Right lobe of liver (tissue), 6 donors: ENCODE measurements around the gene CYS1. TPM values are rescaled to one million over a fixed set of nuclear protein-coding genes. Genes with fewer than 3 reads are reported as not detected.

ENCODE experiments used
- ATAC-seq, 4 donors: fragments of 200-7000 bp; cut with Tn5 transposase; one replicate each; pipeline ENCODE4 v1.9.1; 2020; ENCODE audit warnings: mild to moderate bottlenecking in 4 of 4, moderate library complexity in 4 of 4
- DNase-seq, 3 donors: peaks; one replicate each; pipeline ENCODE4 v3.0.0-alpha.2; 2020
- H3K27ac ChIP-seq, 3 donors: fragments of 200-600 bp; one replicate each; pipeline ENCODE4 v1.8.0; 2022
- H3K27me3 ChIP-seq, 2 donors: fragments of 200-600 bp; one replicate each; pipeline ENCODE4 v1.8.0; 2022
- H3K36me3 ChIP-seq, 4 donors: fragments of 200-600 bp; sonication (generic) in 1 of 4; one replicate each; pipeline versions ENCODE4 v1.5.1 to v1.8.0; 2017 to 2022; ENCODE audit warnings: control low read depth in 1 of 4
- H3K4me1 ChIP-seq, 4 donors: fragments of 200-600 bp; sonication (generic) in 1 of 4; one replicate each; pipeline versions ENCODE4 v1.5.1 to v1.8.0; 2017 to 2022; ENCODE audit warnings: control low read depth in 1 of 4
- H3K4me3 ChIP-seq, 3 donors: fragments of 200-600 bp; one replicate each; pipeline ENCODE4 v1.8.0; 2022
- H3K9me3 ChIP-seq, 4 donors: fragments of 200-600 bp; sonication (generic) in 1 of 4; one replicate each; pipeline versions ENCODE4 v1.5.1 to v1.8.0; 2017 to 2022; ENCODE audit warnings: control low read depth in 1 of 4
- CTCF ChIP-seq, 4 donors: fragments of 200-600 bp in 3 of 4; fragments of 450-650 bp in 1 of 4; IDR thresholded peaks; one replicate each; pipeline versions ENCODE4 v1.5.1 to v1.8.0; 2016 to 2022; ENCODE audit warnings: antibody characterized with exemption in 4 of 4, mild to moderate bottlenecking in 2 of 4
- POLR2A ChIP-seq: fragments of 450-650 bp; IDR thresholded peaks from one replicate; pipeline ENCODE4 v1.6.1; 2017; ENCODE audit warnings: antibody characterized with exemption, mild to moderate bottlenecking
- WGBS: methylation state at CpG from one replicate; pipeline ENCODE4 v1.1.6; 2018; ENCODE audit warnings: low coverage, low lambda C conversion rate; ENCODE audit not compliant: insufficient coverage; ENCODE audit errors: missing lambda C conversion rate; 5-methylcytosine and 5-hydroxymethylcytosine counted together
- intact Hi-C, 2 donors: fragments of 100-400 bp; cut with DNase I; formaldehyde crosslinking; loops; one replicate each; pipeline versions ENCODE4 v1.11.2 to v1.14.1; 2022
- small RNA-seq, 2 experiments: library from RNA; depleted of rRNA; stranded (forward); fragments of <200 nt; gene quantifications; one replicate each; pipeline ENCODE3, GENCODE V24; 2016
- total RNA-seq, 6 experiments: library from RNA; depleted of rRNA in 2 of 6; stranded (reverse); fragments of >200 nt in 2 of 6; fragmentation: NEBNext Ultra II Directional in 3 of 6; extraction: Animal tissue kit (Norgen Biotek cat#: 25700) in 3 of 6; gene quantifications; one replicate each; pipeline versions ENCODE4 v1.1.0 to v1.2.4, GENCODE V29; 2016 to 2023
- donor health status: DM: no; HTN: yes; CAD: no.
- donor health status: DM: no; HTN: no; CAD: no.
- donor health status: DM: no; HTN: no; CAD: no.
- donor health status: DM: no; HTN: yes; CAD: no.
- donor health status: DM: no; HTN: yes; CAD: no.

Gene CYS1
- total RNA-seq, 6 experiments from 2014 or later: 0.26 to 0.99 (median 0.55) TPM

GRCh38 chr2:10007435-10007834 lies 72.8 kb downstream of the CYS1 start:
- H3K4me3 ChIP-seq: no peak overlapping the region
- DNase-seq (no peak), ATAC-seq (no peak)
- TF ChIP-seq POLR2A (no peak), CTCF (IDR thresholded peaks at IDR 0.05) (no peak)
- 89% methylated on average over 7 of the region's 9 CpGs for WGBS
- no peaks in the 10 kb centered on the region for H3K36me3 ChIP-seq
- intact Hi-C loops: no loop called here
- no peaks in the 10 kb centered on the region for H3K27me3 ChIP-seq
- no peaks in the 10 kb centered on the region for H3K9me3 ChIP-seq
- peaks cover 0 to 31% (median 13%) of the 10 kb centered on the region in 4 donors for H3K4me1 ChIP-seq
- H3K27ac ChIP-seq: no peak overlapping the region

Small RNA genes lying within 50 kb of the gene (small RNA-seq; reads per million reads assigned to genes)
- 0 reads per million in 2 experiments for gene RF00568

Other genes with a start within 250 kb of the CYS1 start
- gene TAF1B, start 236.9 kb downstream of the CYS1 start, total RNA-seq: 1 to 10 TPM; 4.8 to 8.1 (median 6.6) TPM
- gene GRHL1, start 128.7 kb downstream of the CYS1 start, total RNA-seq: 10 to 100 TPM in 1 of 6 experiments, 1 to 10 TPM in 5; 3.5 to 11.2 (median 6.2) TPM
- gene KLF11, start 36.9 kb downstream of the CYS1 start, total RNA-seq: 10 to 100 TPM; 10.9 to 40.1 (median 27.8) TPM
- gene RRM2, start 42.3 kb upstream of the CYS1 start, total RNA-seq: 10 to 100 TPM in 1 of 6 experiments, 1 to 10 TPM in 5; 1.1 to 10.3 (median 5.7) TPM
- 10 to 100 TPM; 23.1 to 68.8 (median 29.1) TPM for gene HPCAL1, start 222.5 kb upstream of the CYS1 start, total RNA-seq